Middle frontal gyrus (tissue), 1 donor: ENCODE results near the gene EYA4.
"Not testable (repeated sequence)": the region's sequence is repeated elsewhere in the genome, so short reads cannot be mapped to it uniquely, and the experiment has no call there.

Source experiments
- DNase-seq: peaks from one replicate; pipeline ENCODE4 v3.0.0-alpha.2; 2015; ENCODE audit warnings: low spot score; ENCODE audit errors: extremely low spot score

The EYA4 gene

DNA sequence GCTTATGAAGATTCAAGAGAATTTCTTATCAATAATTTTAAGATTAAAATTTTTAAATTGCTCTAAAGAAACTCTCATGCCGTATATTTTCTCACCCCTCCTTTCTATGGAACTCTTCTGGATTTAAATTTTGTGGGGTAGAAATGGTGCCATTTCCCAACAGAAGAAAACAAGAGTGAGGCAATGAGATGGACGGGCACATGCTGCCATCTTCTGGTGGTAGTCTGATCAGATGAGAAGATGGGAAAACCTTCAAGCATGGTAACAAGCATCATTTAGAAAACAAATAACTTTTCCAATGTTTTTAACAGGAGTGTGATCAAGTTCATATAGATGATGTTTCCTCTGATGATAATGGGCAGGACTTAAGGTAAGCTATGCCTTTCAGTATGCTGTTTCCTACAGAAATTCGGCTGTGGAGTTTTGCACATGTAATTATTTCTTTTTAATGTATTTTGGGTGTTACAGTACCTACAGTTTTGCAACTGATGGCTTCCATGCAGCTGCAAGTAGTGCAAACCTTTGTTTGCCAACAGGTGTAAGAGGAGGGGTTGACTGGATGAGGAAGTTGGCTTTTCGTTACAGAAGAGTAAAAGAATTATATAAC lies 271.4 kb downstream of the EYA4 start:
- peak; percentile 23 for DNase-seq

DNA sequence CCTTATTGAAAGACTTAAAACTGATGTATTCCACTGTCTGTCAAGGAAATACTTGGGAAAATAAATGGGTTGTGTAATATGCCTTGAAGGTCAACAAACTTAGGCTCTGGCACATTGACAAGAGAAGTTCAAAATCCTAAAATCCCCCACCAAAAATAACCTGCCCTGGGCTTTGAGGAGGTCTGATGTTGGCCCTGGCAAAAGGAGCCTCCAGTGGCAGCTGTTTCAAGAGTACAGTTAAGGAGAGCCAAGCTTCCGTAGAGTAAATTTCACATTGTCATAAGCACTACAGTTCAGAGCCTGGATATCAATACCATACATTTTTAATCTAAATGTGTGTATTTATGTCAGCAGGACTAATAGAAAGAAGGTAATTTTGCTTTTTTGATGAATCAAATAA lies 282.7 kb downstream of the EYA4 start:
- DNase-seq: no peak

DNA sequence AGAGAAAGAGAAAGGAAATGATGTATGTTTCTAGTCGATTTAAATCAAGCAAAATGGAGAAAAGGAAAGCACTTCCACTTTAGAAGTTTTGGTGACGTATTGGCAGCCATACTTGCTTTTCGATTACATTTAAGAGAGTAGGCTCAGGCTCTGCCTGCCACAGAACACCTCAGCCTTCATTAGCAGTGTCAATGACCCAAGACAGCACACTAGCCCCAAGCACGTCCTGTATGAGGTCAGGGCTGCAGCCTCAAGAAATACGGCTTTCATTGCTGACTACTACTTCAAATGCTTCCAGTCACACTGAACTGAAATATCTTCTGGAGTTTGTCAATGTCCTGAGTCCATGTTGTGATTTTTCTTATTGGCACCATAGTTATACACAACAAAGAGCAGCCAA lies 285.3 kb downstream of the EYA4 start:
- DNase-seq: no peak

DNA sequence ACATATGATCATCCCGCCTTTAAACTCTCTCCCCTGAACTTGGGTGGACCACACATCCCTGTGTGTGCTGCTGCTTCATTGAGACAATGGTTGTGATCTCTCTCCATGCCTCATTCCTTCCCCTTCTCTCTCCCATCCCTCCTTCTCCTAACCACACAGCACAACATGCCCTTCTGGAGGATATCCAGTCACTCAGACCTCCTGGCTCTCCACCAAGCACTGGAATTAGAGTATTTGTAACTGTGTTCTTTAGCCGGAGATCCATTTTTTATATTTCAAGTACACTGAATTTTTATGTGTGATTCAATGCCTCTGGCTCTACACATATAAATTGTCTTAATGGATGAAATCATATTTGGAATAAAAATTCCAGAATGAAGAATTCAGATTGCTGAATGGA lies 287.4 kb downstream of the EYA4 start:
- DNase-seq: no peak

DNA sequence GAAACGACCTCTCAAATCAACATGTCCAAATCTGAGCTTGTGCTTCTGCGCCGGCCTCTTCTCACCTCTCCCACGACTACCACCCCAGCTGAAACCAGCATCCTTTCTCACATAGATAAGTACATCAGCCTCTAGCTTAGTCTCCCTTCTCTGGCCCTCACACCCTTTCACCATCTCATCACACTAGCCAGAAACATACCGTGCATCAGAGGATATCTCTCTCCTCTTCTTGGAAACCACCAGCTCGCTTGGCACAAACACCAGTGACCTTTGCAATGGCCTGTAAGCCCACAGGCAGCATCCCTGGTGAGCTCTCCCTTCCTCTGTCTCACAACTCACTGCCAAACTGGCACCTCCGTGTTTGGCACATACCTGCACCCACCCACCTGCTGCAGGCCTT lies 291.8 kb downstream of the EYA4 start:
- DNase-seq: no peak

DNA sequence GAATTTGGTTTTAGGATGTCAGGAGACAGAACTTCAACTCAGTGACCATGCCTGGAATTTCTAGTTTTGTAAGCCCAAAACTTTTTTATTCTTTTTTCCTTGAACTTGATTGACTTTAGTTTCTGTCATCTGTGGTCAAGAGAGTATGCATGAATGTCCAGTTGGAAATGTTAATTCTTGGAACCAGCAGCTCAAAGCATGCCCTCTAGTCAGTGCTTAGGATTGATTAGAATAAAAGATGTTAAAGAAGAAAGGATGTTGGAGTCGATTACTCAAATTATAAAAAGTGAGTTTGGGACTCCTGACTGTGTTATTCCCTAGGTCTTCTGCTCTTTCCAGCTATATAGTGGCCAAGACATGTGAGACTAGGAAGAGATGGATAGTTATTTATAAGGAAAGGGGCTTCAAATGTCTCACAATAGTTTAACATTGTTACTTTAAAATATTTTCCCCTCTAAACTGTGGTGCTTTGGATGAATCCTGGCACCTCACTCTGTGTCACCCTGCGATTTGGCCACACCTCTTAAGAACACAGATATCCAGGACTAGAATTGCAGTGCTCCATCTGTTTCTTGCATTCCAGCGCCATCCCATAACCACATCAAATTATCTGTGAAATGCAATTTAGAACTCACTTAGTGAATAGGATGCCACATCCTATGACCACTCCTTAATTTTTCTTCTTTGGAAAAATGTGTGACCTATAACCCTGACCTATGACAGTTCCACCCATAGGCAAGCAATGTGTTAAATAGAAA lies 298.5 kb downstream of the EYA4 start:
- DNase-seq: no peak

DNA sequence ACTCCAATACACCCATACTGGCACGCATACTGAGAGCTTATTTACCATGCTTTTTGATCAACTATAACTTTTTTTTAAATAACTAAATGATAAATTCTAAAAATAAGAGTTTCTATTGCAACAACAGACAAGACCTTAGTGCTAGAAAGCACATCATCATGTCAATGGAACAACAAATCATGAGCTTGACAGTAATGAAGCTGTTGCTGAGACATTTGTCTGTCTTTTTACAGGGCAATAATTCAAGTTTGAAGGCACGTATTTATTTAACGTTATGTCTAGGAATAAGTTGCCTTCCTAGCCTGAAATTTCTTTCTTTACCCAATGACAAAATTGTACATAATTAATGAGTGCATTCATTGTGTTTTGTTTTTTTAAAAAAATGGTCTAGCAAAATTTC lies 299.2 kb downstream of the EYA4 start:
- no peak for DNase-seq

DNA sequence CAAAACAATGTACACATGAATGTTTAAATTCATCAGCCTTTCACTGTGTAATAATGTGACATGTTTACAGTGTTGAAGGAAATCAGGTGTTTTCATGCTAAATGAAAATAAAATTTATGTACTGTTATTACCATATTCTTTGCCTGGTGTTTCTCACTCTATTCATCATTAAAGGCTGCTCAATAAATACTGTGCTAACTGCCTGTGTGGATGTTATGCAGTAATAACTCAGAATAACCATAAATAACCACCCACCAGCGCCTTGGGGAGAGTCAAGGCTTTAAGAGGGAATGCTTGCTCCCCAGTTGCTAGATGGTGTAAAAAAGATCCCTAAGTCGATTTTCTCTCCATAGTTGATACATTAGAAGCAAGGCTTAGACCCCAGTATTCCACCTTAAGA lies 299.9 kb downstream of the EYA4 start:
- DNase-seq: no peak

DNA sequence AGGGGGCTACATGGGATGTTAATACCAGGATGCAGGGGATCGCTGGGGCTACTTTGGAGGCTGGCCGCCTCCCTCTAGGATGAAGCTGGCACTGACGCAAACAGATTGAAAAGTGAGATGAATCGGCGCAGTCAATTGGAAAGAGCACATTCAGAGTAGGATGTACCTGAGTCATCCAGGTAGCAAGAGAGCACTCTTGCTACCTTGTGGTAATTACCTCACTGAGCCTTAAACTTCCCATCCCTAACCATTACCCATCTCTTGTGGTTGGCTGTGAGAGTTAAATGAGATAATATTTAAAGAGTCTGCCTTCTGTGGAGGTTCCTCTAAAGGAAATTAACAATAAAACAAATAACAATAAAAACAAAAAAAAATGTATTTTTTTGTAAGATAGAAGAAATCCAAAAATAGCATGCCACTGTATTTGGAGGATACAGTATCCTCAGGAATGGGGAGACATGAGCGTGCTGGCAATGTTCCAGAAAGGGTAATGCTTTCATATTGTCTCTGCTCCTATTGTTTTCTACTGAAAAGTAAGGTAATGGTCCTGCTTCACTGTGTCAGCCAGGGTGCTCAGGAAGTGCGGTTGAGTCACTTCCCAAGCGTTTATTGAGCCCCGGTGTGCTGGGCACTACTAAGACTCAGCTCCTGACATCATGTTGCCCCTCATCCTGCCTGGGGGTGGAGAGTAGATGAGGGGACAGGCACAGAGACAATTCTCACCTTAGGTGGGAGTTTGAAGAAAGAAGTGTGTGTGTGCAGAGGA lies 301.1 kb downstream of the EYA4 start:
- DNase-seq: no peak

DNA sequence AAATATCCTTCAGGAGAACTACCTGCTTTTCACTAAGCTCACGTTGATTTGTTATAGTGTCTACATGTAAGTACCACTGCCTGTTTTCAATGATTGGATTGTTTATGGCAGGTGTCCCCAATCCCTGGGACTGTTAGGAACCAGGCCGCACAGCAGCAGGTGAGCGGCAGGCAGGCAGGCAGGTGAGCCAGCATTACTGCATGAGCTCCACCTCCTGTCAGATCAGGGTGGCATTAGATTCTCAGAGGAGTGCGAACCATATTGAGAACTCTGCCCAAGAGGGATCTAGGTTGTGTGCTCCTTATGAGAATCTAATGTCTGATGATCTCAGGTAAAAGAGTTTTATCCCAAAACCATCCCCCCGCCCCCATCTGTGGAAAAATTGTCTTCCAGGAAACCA lies 303.3 kb downstream of the EYA4 start:
- no peak for DNase-seq

DNA sequence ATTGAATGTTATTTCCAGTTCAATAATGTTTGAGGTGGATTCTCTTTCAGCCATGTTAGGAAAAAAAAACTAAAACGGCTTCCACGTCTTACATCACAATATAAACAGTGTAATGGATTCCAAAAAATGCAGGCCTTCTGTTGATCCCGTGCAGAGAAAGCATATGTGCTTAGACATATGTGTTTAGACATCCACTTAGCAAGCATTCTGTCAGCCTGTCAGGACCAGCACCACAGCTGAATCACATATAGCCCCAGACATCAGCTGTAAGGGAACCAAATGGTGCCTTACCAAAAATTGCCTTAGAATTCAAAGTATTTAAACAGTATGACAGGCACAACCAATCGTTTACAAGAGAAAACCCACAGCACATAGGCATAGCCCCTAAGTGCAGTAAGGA lies 304.9 kb downstream of the EYA4 start:
- DNase-seq: no peak

DNA sequence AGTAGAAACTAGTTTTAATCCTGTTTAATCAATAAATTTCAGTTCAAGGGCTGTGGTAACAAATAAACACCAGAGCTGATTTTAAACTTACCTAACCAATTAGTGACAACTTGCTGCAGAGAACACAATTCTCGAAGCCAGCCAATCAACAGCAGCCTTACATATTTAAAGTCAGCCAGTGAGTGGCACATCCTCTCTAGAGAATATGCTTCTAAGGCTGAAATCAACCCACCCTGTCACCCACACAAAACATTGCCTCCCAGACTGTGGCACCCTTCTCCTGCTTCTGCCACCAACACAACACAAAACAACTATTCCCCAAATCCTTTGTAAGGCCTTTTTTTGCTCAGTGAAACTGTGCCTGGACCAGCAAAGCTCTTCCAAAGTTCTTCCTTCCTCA lies 306.0 kb downstream of the EYA4 start:
- no peak for DNase-seq

DNA sequence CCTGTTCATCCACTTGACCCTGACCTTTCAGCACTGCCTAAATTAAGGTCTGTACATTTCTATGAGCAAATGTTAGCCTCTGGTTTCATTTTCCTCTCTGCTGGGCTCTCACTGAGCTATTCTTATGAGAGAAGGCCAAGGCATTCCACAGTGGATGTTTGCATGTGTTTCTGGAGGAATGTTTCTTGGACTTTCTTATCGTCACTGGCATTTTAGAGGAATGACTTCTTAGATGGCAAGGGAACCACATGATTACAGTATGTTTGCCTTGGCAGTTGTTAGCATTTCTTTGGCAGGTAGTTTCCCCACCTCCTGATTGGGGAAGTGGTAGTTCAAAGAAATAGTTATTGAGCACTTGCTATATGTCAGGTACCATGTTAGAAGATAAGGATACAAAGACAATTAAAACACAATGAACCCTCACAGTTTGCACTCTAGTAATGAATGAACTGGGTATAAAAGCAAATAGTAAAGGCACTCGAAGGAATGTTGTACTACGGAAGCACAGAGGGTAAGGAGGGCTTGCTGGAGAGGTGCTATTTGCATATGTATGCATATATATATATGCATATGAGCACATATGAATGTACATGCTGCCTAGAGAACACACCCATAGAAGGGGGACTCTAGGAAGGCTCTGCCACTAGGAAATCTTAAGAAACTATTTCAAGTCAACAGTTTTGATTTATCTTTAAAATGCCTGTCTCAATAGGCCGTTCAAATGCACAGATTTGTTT lies 307.4 kb downstream of the EYA4 start:
- no peak for DNase-seq

DNA sequence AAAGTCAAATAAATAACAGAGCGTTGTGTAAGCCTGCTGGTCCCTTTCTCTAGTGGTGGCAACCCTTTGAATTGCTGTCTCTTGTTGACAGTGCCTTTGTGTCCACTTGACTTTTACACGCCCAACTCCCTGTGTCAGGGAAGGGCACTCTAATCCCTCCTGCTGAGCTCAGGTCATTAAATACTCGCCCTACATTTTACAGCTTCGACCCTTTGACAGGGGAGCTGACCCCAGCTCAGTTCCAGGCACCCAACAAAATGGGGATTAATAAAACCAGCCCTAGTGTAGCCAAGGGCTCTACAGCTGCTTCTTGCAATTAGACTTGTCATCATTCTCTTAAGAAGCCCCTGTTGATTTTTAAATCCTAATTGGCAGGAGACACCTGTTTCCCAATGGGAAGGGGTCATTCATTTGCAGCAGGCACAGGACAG lies 308.2 kb downstream of the EYA4 start:
- no peak for DNase-seq

DNA sequence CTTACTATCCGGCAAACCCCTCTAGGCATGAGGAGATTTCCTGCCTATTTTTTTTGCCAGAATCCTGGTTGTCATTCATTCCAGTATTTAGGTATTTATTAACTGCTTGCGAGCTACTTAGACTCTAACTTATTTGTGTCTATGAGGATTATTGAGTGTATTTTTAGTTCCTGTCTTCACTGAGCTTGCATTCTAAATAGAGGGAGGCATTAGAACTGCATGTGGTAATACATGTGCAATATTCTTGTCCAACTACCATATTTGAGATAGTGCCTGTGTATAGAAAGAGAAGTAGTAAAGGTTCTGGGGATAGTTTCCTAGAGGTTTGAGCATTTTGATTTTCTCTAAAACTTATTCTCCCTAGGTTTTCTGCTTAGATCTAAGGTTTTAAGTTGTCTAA lies 308.9 kb downstream of the EYA4 start:
- DNase-seq: no peak

DNA sequence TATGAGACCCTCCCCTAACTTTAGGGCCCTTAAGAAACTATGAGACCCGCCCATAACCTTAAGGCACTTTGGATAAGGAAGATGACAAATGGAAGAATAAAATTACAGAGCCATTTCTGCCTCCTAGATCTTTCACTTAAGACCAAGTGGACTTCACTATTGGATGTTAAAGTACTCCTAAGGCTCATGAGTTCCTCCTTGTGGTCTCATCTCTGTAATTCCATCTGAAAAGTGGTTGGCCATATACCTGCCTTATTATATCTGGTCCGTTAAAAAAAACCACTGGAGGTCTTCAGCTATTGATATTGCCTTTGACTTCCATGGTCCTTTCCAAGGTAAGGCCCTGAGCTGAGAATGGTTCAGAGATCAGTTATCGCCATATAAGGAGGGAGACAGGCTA lies 310.3 kb downstream of the EYA4 start:
- DNase-seq: no peak

DNA sequence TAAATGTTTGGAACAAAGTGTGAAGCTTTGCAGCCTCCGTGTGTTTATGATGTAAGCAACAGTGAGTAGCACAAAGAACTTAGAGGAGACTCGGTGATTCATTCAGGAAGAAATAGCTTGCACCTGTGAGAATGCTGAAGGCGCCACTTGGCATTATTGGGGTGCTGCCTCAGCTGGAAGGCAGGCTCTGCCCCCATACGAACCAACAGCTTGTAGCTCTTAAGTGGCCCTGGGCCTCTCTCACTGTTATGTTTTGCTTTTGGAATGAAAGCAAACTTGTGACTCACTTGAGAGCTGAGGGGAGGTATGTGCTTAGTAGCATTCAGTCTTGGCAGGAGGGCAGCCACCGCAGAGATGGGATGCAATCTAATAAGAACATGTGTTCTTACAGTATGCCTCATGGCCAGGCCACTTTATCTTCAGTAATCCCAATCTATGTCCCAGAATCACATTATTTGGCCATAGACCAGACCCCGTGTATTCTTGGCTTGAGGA lies 310.7 kb downstream of the EYA4 start:
- DNase-seq: no peak

DNA sequence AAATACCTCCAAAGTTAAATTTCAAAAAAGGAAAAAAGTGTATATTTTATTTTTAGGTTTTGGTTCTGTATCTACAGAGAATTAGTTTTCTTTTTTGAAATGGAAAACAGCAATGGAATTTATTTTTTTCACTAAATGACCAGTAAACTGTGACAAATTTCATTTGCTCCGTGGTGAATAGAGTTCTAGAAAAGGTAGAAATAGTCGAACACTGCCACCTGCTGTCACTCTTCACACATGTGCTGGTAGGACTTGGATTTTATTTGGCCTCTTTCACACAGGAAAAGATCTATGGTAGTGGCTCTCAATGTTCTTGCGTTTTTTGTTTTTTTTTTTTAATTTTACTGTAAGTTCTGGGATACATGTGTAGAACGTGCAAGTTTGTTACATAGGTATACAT lies 312.5 kb downstream of the EYA4 start:
- peak; percentile 28 for DNase-seq

DNA sequence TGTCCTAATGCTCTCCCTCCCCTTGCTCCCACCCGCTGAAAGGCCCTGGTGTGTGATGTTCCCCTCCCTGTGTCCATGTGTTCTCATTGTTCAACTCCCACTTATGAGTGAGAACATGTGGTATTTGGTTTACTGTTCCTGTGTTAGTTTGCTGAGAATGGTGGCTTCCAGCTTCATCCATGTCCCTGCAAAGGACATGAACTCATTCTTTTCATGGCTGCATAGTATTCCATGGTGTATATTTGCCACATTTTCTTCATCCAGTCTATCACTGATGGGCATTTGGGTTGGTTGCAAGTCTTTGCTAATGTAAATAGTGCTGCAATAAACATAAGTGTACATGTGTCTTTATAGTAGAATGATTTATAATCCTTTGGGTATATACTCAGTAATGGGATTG lies 313.0 kb downstream of the EYA4 start:
- DNase-seq: not testable (repeated sequence)

DNA sequence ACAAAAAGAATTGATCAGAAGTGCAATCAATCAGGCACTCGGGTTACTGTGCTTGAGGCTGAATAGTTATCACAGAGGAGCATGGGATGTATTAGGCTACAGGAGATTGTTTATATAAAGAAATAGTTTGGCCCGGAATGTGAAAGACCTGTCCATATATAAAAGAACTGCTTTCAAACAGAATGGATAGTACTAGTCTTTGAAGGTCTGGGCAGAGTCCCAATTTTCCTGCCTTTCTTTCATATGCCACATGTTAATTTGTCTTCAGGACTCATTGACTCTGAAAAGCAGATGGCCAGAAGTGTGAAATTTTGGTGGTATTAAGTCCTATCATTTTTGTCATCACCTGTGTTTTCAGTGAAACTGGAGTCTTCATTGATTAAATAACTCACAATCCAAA lies 314.5 kb downstream of the EYA4 start:
- no peak for DNase-seq

DNA sequence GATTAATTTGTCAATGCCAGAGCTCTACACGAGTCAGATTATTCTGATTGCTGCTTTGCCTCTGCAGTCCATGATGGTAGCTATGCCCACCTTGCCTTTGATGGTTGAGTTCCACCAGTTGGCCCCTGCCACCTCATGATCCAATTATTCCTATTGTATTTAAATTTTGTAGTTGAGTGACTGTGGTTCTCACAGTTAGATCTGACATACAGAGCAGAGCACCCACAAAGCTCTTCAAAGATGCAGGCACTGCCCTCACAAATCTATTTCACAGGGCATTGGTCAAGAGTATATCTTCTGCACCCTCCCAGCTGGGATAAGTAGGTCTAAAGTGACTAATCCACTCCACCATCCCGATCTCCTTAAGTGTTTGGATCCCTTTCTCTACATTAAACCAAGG lies 318.8 kb downstream of the EYA4 start:
- DNase-seq: no peak

DNA sequence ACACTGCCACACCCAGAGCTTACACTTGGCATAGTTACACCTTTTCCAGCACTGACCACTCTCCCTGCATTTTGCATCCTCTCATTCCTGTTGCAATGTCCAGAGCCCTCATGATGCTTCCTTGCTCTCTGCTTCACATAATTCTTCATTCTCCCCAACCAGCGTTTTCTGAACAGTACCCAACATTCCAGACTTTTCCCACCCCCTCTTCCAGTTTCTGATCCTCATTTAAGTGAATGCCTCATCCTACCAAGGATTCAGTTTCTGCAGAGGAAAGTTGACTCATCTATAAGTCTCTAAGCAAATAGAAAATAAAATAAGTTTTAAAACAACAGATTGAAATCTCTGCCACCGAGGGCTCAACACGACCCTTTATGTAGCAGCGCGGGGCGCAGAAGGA lies 326.5 kb downstream of the EYA4 start:
- DNase-seq: no peak
